Stimulated activated memory B cell treated with anti-CD40 and anti-IgM and Interleukin-4, amounts not matched to agents 10 μg/mL and 1 μg/mL and 100 μg/mL, for 72 hours (primary cell): ENCODE measurements around the gene UGDH.
"Not testable (repeated sequence)": the region's sequence is repeated elsewhere in the genome, so short reads cannot be mapped to it uniquely, and the experiment has no call there.

Source experiments
- ATAC-seq: fragments of 150-1000 bp; cut with Tn5 transposase; 2 replicates; pipeline ENCODE4 v1.10.0; 2021
- H3K27ac Mint-ChIP-seq: one replicate; pipeline ENCODE4 v1.8.0; 2022; ENCODE audit warnings: mild to moderate bottlenecking, mixed read lengths
- H3K27me3 Mint-ChIP-seq: one replicate; pipeline ENCODE4 v1.8.0; 2022; ENCODE audit warnings: mixed read lengths
- H3K36me3 Mint-ChIP-seq: one replicate; pipeline ENCODE4 v1.8.0; 2022; ENCODE audit warnings: mixed read lengths
- H3K4me1 Mint-ChIP-seq: one replicate; pipeline ENCODE4 v1.8.0; 2022; ENCODE audit warnings: mixed read lengths
- H3K4me3 Mint-ChIP-seq: one replicate; pipeline ENCODE4 v1.8.0; 2022; ENCODE audit warnings: mild to moderate bottlenecking, moderate library complexity, mixed read lengths
- H3K9me3 Mint-ChIP-seq: one replicate; pipeline ENCODE4 v1.8.0; 2022; ENCODE audit warnings: mixed read lengths

UGDH gene

DNA sequence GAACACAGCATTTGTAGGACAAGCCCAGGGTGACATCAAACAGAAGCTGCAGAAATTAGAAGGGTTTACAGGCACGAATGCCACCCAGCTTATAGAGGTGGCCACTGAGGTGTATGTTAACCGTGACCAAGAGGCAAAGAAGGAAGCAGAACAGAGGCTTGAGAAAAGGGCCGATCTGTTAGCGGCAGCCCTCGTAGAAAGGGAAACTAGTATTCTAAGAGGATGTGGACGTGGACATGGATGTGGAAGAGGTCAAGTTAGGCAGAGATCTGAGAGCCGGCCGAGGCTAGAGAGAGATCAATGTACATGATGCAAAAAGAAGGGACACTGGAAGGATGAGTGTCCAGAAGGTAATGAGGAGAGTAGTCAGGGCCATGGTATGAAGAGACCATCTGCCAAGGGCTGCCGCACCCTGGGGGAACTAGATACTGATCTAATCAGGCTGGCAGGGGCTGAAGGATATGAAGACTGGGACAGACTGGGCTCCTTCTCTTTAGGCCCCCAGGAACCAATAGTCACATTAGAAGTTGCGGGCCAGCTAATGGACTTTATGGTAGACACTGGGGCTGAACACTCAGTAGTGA, 40.9 kb downstream of the UGDH start:
- Mint-ChIP-seq H3K4me3 (no peak overlapping the region), H3K9me3 (peaks cover 6% of the 10 kb centered on the region), H3K36me3 (peaks cover 7% of the 10 kb centered on the region), H3K27me3 (no peaks in the 10 kb centered on the region), H3K27ac (no peak overlapping the region), H3K4me1 (no peaks in the 10 kb centered on the region)
- no peak for ATAC-seq

DNA sequence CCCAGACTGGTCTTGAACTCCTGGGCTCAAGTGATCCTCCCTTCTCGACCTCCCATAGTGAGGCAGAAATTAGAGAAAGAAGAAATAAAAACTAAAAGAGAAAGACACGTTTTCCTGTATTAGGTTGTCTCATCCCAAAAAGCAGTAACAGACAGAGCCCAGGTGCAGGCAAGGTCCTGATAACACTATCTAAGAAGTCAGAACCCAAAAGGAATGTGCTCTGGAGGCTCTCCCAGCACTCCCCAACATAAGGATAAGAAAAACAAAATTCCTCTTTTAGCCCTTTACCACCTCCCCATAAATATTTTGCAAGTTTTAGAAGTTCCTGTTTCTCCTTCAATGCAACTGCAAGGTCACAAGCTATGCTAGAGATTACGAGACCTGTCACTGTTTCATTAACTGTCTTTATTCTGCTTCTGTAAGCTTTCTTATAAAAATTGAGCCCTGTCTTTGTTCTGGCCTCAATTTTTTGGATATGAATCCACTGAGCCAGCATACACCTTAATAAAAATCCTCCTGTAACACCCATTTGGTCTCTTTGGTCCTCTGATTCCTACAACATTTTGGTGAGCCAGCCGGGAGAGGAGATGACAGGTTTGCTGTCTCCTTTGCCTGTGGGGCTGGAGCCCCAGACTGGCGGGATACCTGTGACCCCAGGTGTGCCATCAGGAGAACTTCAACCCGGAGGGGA, 42.5 kb downstream of the UGDH start:
- H3K36me3 Mint-ChIP-seq, result peaks cover 7% of the 10 kb centered on the region
- no peaks in the 10 kb centered on the region for H3K27me3 Mint-ChIP-seq
- H3K27ac Mint-ChIP-seq, result no peak overlapping the region
- peaks cover 6% of the 10 kb centered on the region for H3K9me3 Mint-ChIP-seq
- no peaks in the 10 kb centered on the region for H3K4me1 Mint-ChIP-seq
- H3K4me3 Mint-ChIP-seq, result no peak overlapping the region
- ATAC-seq, result no peak

GRCh38 chr4:39480902-39481695, 46.1 kb downstream of the UGDH start:
- Mint-ChIP-seq H3K27ac (no peak overlapping the region), H3K4me3 (no peak overlapping the region), H3K4me1 (no peaks in the 10 kb centered on the region), H3K36me3 (peaks cover 19% of the 10 kb centered on the region), H3K9me3 (peaks cover 6% of the 10 kb centered on the region), H3K27me3 (no peaks in the 10 kb centered on the region)
- no peak for ATAC-seq

GRCh38 chr4:39480251-39480650, 47.0 kb downstream of the UGDH start:
- H3K27ac Mint-ChIP-seq, result no peak overlapping the region
- no peak for ATAC-seq
- H3K4me3 Mint-ChIP-seq, result no peak overlapping the region
- H3K27me3 Mint-ChIP-seq, result no peaks in the 10 kb centered on the region
- H3K9me3 Mint-ChIP-seq, result peaks cover 6% of the 10 kb centered on the region
- H3K4me1 Mint-ChIP-seq, result no peaks in the 10 kb centered on the region
- peaks cover 23% of the 10 kb centered on the region for H3K36me3 Mint-ChIP-seq

- no peaks in the 10 kb centered on the region for H3K27me3 Mint-ChIP-seq
- ATAC-seq, result no peak
- H3K36me3 Mint-ChIP-seq, result peaks cover 25% of the 10 kb centered on the region
- H3K4me1 Mint-ChIP-seq, result no peaks in the 10 kb centered on the region
- H3K9me3 Mint-ChIP-seq, result no peaks in the 10 kb centered on the region
- no peak overlapping the region for H3K4me3 Mint-ChIP-seq
- no peak overlapping the region for H3K27ac Mint-ChIP-seq
Measured at GRCh38 chr4:39476187-39476895, 50.9 kb downstream of the UGDH start.

GRCh38 chr4:39472396-39472795, 54.8 kb downstream of the UGDH start:
- H3K9me3 Mint-ChIP-seq, result no peaks in the 10 kb centered on the region
- H3K27me3 Mint-ChIP-seq, result no peaks in the 10 kb centered on the region
- H3K4me3 Mint-ChIP-seq, result no peak overlapping the region
- no peak for ATAC-seq
- H3K4me1 Mint-ChIP-seq, result peaks cover 11% of the 10 kb centered on the region
- no peak overlapping the region for H3K27ac Mint-ChIP-seq
- H3K36me3 Mint-ChIP-seq, result peaks cover 25% of the 10 kb centered on the region

GRCh38 chr4:39470402-39470801, 56.8 kb downstream of the UGDH start:
- Mint-ChIP-seq H3K27ac (no peak overlapping the region), H3K27me3 (no peaks in the 10 kb centered on the region), H3K36me3 (peaks cover 10% of the 10 kb centered on the region), H3K4me1 (peaks cover 11% of the 10 kb centered on the region), H3K9me3 (no peaks in the 10 kb centered on the region), H3K4me3 (no peak overlapping the region)
- ATAC-seq, result no peak

DNA sequence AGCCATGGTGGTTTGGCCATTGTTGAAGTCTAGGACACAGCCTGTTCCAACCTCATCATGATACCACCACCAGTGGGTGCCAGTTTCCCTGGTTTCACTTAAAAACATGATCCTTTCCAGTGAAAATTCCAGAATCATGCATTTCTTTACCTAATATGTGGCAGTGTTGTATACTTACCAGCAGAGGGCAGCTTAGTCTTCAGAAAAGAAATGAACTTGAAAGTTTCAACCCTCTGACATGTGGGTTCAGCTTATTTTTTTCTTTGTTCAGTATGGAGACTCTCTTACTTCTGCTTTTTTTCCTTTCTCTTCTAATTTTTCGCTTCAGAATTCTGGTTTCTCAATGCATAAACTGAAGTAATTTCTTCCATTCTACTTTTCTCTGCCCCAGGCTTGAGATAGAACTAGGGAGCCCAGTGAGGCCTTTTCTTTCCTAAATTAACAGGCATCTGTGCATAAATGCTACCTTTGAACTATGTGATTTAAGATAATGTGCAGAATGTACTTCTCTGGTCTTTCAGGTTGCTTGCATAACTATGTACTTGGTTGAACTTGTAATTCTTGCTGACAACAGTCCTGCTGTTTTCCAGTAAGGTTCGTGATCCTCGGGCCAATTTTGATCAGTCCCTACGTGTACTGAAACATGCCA, 57.7 kb downstream of the UGDH start:
- peak overlapping the region; percentile 48 for H3K4me3 Mint-ChIP-seq
- peaks cover 16% of the 10 kb centered on the region for H3K36me3 Mint-ChIP-seq
- H3K27me3 Mint-ChIP-seq, result no peaks in the 10 kb centered on the region
- H3K4me1 Mint-ChIP-seq, result peaks cover 11% of the 10 kb centered on the region
- no peaks in the 10 kb centered on the region for H3K9me3 Mint-ChIP-seq
- H3K27ac Mint-ChIP-seq, result peak overlapping the region; percentile 80
- peak; percentile 87 for ATAC-seq

- Mint-ChIP-seq H3K4me1 (peaks cover 11% of the 10 kb centered on the region), H3K4me3 (no peak overlapping the region), H3K36me3 (peaks cover 18% of the 10 kb centered on the region), H3K9me3 (no peaks in the 10 kb centered on the region), H3K27me3 (no peaks in the 10 kb centered on the region), H3K27ac (no peak overlapping the region)
- no peak for ATAC-seq
Measured at GRCh38 chr4:39467464-39467863, 59.8 kb downstream of the UGDH start.

DNA sequence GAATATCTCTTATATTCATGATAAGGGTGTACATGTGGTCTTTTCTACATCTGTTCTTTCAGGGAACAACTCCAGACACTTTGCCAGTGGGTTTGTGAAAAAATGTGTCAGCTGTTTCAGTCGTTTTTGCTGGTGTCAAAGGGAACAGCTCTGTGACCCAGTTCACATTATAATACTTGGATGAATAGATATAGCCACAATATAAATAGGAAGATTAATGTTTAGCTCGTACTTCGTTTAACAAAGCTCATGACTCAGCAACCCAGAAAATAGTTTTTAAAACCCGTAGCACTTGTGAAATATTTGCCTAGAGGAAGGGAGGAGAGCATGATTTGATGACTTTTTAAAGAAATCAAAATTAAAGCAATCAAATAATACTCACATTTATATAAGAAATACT, 60.5 kb downstream of the UGDH start:
- no peak overlapping the region for H3K4me3 Mint-ChIP-seq
- H3K27ac Mint-ChIP-seq, result no peak overlapping the region
- H3K27me3 Mint-ChIP-seq, result no peaks in the 10 kb centered on the region
- H3K4me1 Mint-ChIP-seq, result peaks cover 11% of the 10 kb centered on the region
- no peaks in the 10 kb centered on the region for H3K9me3 Mint-ChIP-seq
- peaks cover 14% of the 10 kb centered on the region for H3K36me3 Mint-ChIP-seq
- ATAC-seq, result no peak

- Mint-ChIP-seq H3K4me3 (no peak overlapping the region), H3K9me3 (no peaks in the 10 kb centered on the region), H3K27ac (no peak overlapping the region), H3K4me1 (peaks cover 8% of the 10 kb centered on the region), H3K36me3 (peaks cover 14% of the 10 kb centered on the region), H3K27me3 (no peaks in the 10 kb centered on the region)
- no peak for ATAC-seq
Measured at GRCh38 chr4:39464886-39465501, 62.2 kb downstream of the UGDH start.

- Mint-ChIP-seq H3K4me3 (peak within 1 kb of the TSS; percentile 98), H3K36me3 (peaks cover 40% of the 10 kb centered on the region), H3K4me1 (peaks cover 20% of the 10 kb centered on the region), H3K27me3 (no peaks in the 10 kb centered on the region), H3K27ac (peak within 1 kb of the TSS; percentile 100), H3K9me3 (no peaks in the 10 kb centered on the region)
- peak; percentile 94 for ATAC-seq
Measured at GRCh38 chr4:39458505-39459300, 68.5 kb downstream of the UGDH start, which contains the start of the genes LIAS and RPL9. TSS of gene LIAS (plus strand) at chr4:39459056. CDS start at chr4:39459118, 62 bp downstream. TSS of gene RPL9 (minus strand) at chr4:39458922. CDS start at chr4:39458439, 483 bp downstream.

- peaks cover 20% of the 10 kb centered on the region for H3K4me1 Mint-ChIP-seq
- not testable (repeated sequence) for H3K27me3 Mint-ChIP-seq, ATAC-seq, H3K9me3 Mint-ChIP-seq
- H3K36me3 Mint-ChIP-seq, result peaks cover 42% of the 10 kb centered on the region
- peak overlapping the region; percentile 98 for H3K4me3 Mint-ChIP-seq
- H3K27ac Mint-ChIP-seq, result peak overlapping the region; percentile 100
Measured at GRCh38 chr4:39458161-39458504, 69.1 kb downstream of the UGDH start.
